Body of pancreas (tissue), 4 donors: ENCODE measurements around the gene PRR14L. TPM values are rescaled to one million over a fixed set of nuclear protein-coding genes. Genes with fewer than 3 reads are reported as not detected.
A peak's percentile ranks its signal among the peaks of the same experiment; 100 is the strongest.
"Not testable (repeated sequence)": the region's sequence is repeated elsewhere in the genome, so short reads cannot be mapped to it uniquely, and the experiment has no call there.

Source experiments
- ATAC-seq: fragments of 150-250 bp; one replicate; pipeline ENCODE4 v1.9.1; 2016
- DNase-seq, 4 donors: peaks; one replicate each; pipeline ENCODE4 v3.0.0-alpha.2; 2019
- H3K27ac ChIP-seq, 4 donors: fragments of 200-600 bp; sonication (generic); 1 replicate in 3 of 4; 2 replicates in 1 of 4; pipeline versions ENCODE4 v1.5.1 to v1.6.1; 2016 to 2019; ENCODE audit warnings: mild to moderate bottlenecking in 1 of 4, mixed read lengths in 1 of 4, moderate library complexity in 1 of 4
- H3K27me3 ChIP-seq, 2 donors: fragments of 200-600 bp; sonication (generic); one replicate each; pipeline ENCODE4 v1.6.0; 2016; ENCODE audit warnings: mild to moderate bottlenecking in 1 of 2
- H3K36me3 ChIP-seq, 2 donors: fragments of 200-600 bp; sonication (generic); replicated peaks in 1 of 2; 2 replicates each; pipeline ENCODE4 v1.5.1; 2016; ENCODE audit warnings: low read depth in 2 of 2; ENCODE audit not compliant: insufficient read depth in 1 of 2
- H3K4me1 ChIP-seq: fragments of 200-600 bp; sonication (generic); one replicate; pipeline ENCODE4 v1.6.0; 2016
- H3K4me3 ChIP-seq, 2 donors: fragments of 200-600 bp; sonication (generic); 1 replicate in 1 of 2; 2 replicates in 1 of 2; pipeline ENCODE4 v1.5.1; 2016 to 2019
- H3K9me3 ChIP-seq, 3 donors: fragments of 200-600 bp; sonication (generic); 1 replicate in 2 of 3; 2 replicates in 1 of 3; pipeline ENCODE4 v1.5.1; 2016
- POLR2A ChIP-seq, 3 donors: fragments of 450-650 bp; IDR thresholded peaks; one replicate each; pipeline ENCODE4 v1.6.1; 2016; ENCODE audit warnings: antibody characterized with exemption in 3 of 3, mild to moderate bottlenecking in 2 of 3
- WGBS, 2 donors: methylation state at CpG; one replicate each; pipeline ENCODE4 v1.1.5; 2017; 5-methylcytosine and 5-hydroxymethylcytosine counted together
- intact Hi-C: fragments of 100-400 bp; cut with DNase I; formaldehyde crosslinking; loops from one replicate; pipeline ENCODE4 v1.15.1; 2023
- total RNA-seq, 2 donors: library from RNA; depleted of rRNA; stranded (reverse); fragments of >200 nt; gene quantifications; one replicate each; pipeline ENCODE4 v1.1.0, GENCODE V29; 2016
- TF ChIP-seq, protein P1 (sequence below), 7 experiments: fragments of 450-650 bp in 4 of 7; fragments of 200-600 bp in 3 of 7; sonication (generic) in 3 of 7; IDR thresholded peaks; one replicate each; pipeline ENCODE4 v1.5.1; 2016 to 2019; ENCODE audit warnings: antibody characterized with exemption in 7 of 7

PRR14L gene
- total RNA-seq, 2 donors from 2014 or later: 11.9 to 28.7 TPM

DNA sequence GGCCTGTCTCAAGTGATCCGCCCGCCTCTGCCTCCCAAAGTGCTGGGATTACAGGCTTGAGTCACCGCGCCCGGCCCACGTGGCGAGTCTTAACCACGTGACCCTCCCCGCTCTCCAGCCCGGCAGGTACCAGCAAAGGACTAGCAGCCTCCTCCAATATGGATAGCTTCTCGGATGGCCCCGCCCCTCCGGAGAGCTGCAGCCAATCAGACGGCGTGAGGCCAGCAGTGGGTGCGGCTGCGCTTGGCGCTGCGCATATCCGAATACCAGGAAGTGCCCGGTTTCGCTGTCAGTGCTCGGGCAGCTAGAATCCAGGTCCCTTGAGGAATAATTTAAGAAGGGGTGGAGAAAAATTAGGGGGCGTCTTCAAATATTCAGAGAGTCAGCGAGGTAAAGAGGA, 73.2 kb downstream of the PRR14L start:
- TF ChIP-seq POLR2A (IDR thresholded peaks at IDR 0.05): peak; percentile 10 to 82 (median 72)
- TF ChIP-seq, protein P1, sequence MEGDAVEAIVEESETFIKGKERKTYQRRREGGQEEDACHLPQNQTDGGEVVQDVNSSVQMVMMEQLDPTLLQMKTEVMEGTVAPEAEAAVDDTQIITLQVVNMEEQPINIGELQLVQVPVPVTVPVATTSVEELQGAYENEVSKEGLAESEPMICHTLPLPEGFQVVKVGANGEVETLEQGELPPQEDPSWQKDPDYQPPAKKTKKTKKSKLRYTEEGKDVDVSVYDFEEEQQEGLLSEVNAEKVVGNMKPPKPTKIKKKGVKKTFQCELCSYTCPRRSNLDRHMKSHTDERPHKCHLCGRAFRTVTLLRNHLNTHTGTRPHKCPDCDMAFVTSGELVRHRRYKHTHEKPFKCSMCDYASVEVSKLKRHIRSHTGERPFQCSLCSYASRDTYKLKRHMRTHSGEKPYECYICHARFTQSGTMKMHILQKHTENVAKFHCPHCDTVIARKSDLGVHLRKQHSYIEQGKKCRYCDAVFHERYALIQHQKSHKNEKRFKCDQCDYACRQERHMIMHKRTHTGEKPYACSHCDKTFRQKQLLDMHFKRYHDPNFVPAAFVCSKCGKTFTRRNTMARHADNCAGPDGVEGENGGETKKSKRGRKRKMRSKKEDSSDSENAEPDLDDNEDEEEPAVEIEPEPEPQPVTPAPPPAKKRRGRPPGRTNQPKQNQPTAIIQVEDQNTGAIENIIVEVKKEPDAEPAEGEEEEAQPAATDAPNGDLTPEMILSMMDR (IDR thresholded peaks at IDR 0.05): no peak
- ATAC-seq: peak; percentile 100
- H3K4me1 ChIP-seq: peaks cover 10% of the 10 kb centered on the region
- 4% methylated on average over 12 to 25 of the region's 25 CpGs for whole genome bisulfite sequencing, 2 donors
- H3K27ac ChIP-seq: peak overlapping the region in 2 of 4 donors; percentile 45 to 75
- no peaks in the 10 kb centered on the region for H3K36me3 ChIP-seq
- DNase-seq: peak; percentile 97 to 98 (median 98)
- no peaks in the 10 kb centered on the region for H3K9me3 ChIP-seq
- intact Hi-C loops: no loop called here
- H3K27me3 ChIP-seq: no peaks in the 10 kb centered on the region
- H3K4me3 ChIP-seq: no peak overlapping the region

DNA sequence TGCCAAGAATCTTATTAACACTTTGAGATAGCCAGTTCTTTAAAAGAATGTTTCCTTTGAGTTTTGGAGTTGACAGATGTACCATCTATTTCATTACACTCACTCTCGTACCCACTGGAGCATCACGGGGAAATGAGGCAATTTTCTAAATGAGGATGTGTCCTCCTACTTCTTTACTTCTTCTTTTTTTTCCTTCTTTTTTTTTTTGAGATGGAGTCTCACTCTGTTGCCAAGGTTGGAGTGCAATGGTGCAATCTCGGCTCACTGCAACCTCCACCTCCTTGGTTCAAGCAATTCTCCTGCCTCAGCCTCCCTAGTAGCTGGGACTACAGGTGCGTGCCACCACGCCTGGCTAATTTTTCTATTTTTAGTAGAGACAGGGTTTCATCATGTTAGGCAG, 75.7 kb downstream of the PRR14L start:
- H3K4me1 ChIP-seq, ATAC-seq, H3K9me3 ChIP-seq, H3K36me3 ChIP-seq, H3K27ac ChIP-seq, intact Hi-C loops, H3K4me3 ChIP-seq, H3K27me3 ChIP-seq: not testable (repeated sequence)
- DNase-seq: peak in 1 of 4 donors; percentile 22
- WGBS, 2 donors: 83 to 90% methylated on average over 5 of the region's 5 CpGs

DNA sequence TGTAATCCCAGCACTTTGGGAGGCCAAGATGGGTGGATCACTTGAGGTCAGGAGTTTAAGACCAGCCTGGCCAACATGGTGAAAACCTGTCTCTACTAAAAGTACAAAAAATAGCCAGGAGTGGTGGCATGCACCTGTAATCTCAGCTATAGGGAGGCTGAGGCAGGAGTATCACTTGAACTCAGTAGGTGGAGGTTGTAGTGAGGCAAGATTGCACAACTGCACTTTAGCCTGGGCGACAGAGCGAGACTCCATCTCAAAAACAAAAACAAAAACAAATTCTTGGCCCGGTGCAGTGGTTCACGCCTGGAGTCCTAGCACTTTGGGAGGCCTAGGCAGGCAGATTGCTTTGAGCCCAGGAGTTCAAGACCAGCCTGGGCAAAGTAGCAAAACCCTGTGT, 81.1 kb downstream of the PRR14L start:
- H3K4me3 ChIP-seq, H3K4me1 ChIP-seq, H3K36me3 ChIP-seq, ATAC-seq, H3K27me3 ChIP-seq, H3K9me3 ChIP-seq, H3K27ac ChIP-seq, DNase-seq, intact Hi-C loops: not testable (repeated sequence)
- 79 to 80% methylated on average over 4 of the region's 4 CpGs for WGBS, 2 donors

DNA sequence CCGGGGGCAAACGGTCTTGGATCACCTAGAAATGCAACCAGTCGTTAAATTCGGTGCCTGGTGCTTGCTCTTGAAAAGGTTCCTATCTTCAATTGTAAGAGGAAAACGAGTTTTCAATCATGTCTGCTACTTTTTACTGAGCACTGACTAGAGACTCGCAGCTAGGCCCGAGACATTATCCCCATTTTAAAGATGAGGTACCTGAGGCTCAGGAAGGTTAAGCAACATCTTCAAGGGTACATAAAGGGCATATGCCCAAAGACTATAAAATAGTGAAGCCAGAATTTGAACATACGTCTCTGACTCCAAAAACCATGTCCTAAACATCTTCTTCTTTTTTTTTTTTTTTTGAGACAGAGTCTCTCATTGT, 87.3 kb downstream of the PRR14L start:
- intact Hi-C loops: no loop called here
- no peak for ATAC-seq
- Histone ChIP-seq H3K9me3 (no peaks in the 10 kb centered on the region), H3K27ac (peak overlapping the region; percentile 59 to 84 (median 76)), H3K36me3 (no peaks in the 10 kb centered on the region), H3K27me3 (no peaks in the 10 kb centered on the region), H3K4me3 (peak overlapping the region in 1 of 2 donors; percentile 93), H3K4me1 (peaks cover 20% of the 10 kb centered on the region)
- TF ChIP-seq, protein P1 (IDR thresholded peaks at IDR 0.05): no peak
- no peak for TF ChIP-seq POLR2A (IDR thresholded peaks at IDR 0.05)
- WGBS, 2 donors: 21 to 33% methylated on average over 8 of the region's 8 CpGs
- DNase-seq: no peak

DNA sequence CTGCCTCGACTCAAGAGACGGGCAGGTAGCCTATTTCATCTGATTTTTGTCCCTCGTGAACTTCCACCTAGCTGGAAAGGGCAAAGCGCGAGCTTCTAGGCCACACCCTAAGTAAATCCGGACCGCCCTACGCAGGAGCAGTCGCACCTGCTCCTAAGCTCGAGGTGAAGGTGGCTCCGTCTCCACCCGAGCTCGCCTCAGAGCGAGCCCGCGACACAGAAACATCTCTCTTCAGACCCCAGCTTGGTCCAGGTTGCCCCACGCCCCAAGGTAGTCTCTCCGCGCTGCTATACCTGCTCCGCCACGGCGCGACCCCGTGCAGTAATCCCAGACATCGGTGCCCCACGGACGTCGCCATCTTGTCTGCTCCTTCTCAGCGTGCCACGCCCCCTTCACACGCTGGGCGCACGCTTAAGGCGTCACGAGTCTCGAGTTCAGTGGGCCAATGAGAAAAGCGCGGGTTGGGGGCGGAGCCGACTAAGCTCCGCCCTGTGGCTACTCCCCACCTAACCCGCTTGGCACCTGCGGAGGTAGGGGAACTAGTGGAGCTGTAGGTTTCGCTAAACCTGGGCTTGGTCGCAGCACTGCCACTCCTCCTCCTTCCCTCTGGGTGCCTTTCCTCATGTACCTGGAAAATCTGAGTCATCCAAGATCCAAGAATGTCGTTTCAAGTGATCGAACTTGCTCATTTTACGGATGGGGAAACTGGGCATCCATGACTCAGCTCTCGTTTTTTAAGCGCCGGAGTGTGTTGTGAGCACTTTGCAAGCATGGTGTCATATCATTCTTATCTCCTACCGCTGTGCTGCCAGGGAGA, 87.9 kb downstream of the PRR14L start, which contains the start of gene PISD:
Gene PISD (minus strand): TSS at position 365 of the 817 bp plus-strand sequence. CDS start 7 bp downstream, at position 358.
- Histone ChIP-seq H3K9me3 (no peaks in the 10 kb centered on the region), H3K4me1 (peaks cover 20% of the 10 kb centered on the region), H3K27ac (peak within 1 kb of the TSS; percentile 59 to 84 (median 76)), H3K36me3 (no peaks in the 10 kb centered on the region), H3K4me3 (peak within 1 kb of the TSS; percentile 92 to 93), H3K27me3 (no peaks in the 10 kb centered on the region)
- 0 to 1% methylated on average over 12 to 52 of the region's 52 CpGs for WGBS, 2 donors
- TF ChIP-seq POLR2A (IDR thresholded peaks at IDR 0.05): peak; percentile 51 to 85 (median 84)
- TF ChIP-seq, protein P1 (IDR thresholded peaks at IDR 0.05): no peak
- ATAC-seq (peak; percentile 99), DNase-seq (peak; percentile 96 to 98 (median 97))
- intact Hi-C loops: no loop called here

DNA sequence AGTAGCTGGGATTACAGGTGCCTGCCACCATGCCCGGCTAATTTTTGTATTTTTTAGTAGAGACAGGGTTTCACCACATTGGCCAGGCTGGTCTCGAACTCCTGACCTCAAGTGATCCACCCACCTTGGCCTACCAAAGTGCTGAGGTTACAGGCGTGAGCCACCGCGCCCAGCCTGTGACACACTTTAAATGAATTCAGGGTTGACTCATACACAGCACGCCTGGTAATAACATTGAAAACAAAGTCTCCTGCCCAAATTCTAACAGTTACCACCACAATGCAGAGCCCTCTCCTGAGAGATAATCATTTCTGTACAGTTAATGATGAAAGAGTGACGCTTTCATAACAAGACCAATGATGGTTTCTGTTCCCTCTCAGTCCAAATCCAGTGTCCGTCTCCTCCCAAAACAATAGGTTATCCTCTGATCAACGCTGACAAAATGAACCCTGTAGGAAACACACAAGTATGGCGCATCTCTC, 89.0 kb downstream of the PRR14L start:
- DNase-seq, H3K36me3 ChIP-seq, ATAC-seq, H3K27ac ChIP-seq, H3K27me3 ChIP-seq, H3K4me3 ChIP-seq, H3K9me3 ChIP-seq, intact Hi-C loops: not testable (repeated sequence)
- H3K4me1 ChIP-seq: peaks cover 20% of the 10 kb centered on the region
- 46 to 47% methylated on average over 10 of the region's 10 CpGs for whole genome bisulfite sequencing, 2 donors
